ENCODE data around the gene LRRC73.

DNA sequence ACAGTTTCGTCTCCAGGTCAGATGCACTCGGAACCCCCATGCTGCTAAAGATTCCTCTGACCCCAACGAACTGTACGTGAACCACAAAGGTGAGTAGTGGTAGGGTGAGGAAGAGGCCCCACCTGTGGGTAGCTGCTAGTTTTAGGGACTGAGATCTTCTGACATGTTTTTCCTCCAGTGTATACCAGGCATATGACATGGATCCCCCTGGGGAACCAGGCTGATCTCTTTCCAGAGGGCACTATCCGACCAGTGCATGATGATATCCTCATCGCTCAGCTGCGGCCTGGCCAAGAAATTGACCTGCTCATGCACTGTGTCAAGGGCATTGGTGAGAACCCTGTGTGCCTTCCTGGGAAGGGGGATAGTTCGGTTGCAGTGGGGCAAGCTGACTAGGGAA, 10.0 kb upstream of the LRRC73 start:
- TF ChIP-seq, protein P1, sequence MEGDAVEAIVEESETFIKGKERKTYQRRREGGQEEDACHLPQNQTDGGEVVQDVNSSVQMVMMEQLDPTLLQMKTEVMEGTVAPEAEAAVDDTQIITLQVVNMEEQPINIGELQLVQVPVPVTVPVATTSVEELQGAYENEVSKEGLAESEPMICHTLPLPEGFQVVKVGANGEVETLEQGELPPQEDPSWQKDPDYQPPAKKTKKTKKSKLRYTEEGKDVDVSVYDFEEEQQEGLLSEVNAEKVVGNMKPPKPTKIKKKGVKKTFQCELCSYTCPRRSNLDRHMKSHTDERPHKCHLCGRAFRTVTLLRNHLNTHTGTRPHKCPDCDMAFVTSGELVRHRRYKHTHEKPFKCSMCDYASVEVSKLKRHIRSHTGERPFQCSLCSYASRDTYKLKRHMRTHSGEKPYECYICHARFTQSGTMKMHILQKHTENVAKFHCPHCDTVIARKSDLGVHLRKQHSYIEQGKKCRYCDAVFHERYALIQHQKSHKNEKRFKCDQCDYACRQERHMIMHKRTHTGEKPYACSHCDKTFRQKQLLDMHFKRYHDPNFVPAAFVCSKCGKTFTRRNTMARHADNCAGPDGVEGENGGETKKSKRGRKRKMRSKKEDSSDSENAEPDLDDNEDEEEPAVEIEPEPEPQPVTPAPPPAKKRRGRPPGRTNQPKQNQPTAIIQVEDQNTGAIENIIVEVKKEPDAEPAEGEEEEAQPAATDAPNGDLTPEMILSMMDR (conservative IDR thresholded peaks at IDR 0.05; ENCODE audit: low read depth, low read length): no peak
- TF ChIP-seq EZH2 (IDR thresholded peaks at IDR 0.05; ENCODE audit: low read length, unreplicated experiment) (no peak), EZH2phosphoT487 (IDR thresholded peaks at IDR 0.05; ENCODE audit: borderline replicate concordance, low read length) (no peak)

All from PC-3 (cell line).